HG03135 (cell line): Measurements from ENCODE around the gene EDA.
"Not testable (repeated sequence)": the region's sequence is repeated elsewhere in the genome, so short reads cannot be mapped to it uniquely, and the experiment has no call there.

ENCODE experiments used
- ATAC-seq: cut with Tn5 transposase; IDR thresholded peaks from one replicate; pipeline ENCODE4 v1.9.1; 2021; ENCODE audit warnings: mild to moderate bottlenecking, moderate library complexity; ENCODE audit not compliant: unreplicated experiment

Gene EDA

DNA sequence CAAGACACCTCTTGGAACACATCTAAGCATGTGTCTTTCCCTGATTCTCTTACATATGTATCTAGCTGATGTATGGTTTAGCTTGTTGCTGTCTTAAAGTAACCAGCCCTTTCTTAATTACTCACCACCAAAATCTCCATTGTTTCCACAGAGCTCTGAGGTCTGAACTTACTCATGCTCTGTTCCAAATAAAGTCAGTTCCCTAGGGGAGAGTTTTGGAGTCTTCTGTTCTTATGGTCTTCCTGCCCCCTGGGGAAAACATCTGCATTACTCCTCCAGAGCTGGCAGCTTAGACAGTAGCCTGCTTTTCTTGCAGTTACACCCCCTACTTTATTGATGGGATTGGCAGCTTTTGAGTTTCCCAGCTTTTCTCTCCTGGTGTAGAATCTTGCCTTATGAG is 125.8 kb downstream of the EDA start:
- ATAC-seq, result no peak

GRCh38 chrX:69746051-69746450 is 130.1 kb downstream of the EDA start:
- no peak for ATAC-seq

DNA sequence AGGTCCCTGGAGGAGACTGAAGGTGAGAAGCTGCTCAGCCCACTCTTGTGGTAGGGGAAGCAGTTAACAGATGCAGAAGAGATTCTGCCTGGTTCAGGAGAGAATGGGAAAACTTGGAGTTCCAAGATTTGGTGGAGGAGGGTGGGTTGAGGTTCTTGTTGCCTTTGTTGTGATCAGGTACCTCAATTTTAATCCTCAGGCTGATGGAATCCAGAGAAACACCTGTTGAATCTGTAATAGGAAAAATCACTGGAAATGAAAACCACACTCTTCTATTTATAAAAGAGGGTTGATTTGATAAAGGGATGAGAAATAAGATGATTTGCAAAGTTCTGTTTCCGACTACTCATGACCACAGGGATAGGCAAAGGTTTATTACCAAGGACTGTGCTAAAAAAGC is 132.1 kb downstream of the EDA start:
- no peak for ATAC-seq

DNA sequence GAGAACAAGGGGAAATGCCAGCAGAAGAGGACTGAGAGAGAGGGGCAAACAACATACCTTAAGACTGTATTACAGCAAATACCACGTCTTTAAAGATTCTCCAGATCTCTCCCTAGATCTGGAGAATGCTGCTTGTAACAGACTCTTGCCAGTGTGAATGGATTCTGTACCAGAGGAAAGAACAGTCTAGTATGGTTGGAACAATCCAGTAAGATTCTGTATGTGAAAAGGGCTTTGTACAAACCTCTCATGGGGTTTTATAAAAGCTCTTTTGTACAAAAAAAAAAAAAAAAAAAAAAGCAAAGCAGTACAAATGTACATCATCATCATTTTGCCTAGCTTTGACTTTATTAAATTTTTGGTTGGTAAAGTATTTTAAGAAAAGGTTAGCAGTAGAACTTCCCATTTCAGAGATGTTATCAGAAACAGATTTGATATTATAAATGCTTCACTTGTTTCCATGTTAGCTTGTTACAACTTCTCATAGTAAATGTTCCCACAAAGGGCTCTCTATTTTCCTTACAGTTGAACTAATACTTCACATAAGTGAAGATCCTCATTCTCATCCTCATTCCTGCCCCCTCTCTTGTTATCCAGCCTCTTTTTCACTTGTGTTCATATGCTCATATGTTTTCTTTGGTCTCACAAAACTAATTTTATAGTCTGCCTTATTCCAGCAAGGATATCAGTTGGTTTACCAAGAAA is 144.2 kb downstream of the EDA start:
- ATAC-seq, result no peak

DNA sequence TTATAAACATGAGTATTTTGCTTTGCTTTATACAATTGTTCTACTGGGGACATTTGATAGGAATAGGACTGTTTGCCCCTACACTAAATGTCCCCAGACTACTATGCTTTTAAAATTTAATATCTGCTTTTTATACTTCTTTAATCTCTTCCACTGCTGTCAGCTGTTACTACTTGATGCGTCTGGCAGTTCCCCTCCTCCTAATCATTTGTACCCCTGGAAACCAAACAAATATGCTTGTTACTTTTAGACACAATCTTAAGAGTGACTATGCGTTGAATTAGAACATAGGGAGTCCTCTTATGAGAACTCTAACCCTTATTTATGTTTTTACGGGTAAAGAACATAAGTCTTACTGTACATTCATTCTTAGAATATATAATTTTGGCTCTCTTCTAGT is 145.7 kb downstream of the EDA start:
- no peak for ATAC-seq

DNA sequence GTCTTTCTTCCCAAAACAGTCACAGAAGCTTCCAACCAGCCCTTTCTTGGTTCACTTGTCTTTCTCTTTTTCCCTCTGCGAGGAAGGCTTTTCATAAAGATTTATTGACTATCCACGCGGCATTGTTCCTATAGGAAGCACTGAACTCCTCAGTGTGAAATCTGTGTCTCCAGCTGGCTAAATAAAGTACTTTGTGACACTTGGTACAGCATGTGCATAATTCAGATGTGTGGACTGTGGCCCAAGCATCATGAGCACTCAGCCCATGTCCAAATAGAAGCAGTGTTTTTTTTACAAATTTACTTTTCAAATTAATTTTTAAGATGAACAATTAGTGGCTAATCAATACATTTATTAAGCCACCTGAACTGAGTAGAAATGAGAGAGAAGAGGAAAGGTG is 146.4 kb downstream of the EDA start:
- no peak for ATAC-seq

- no peak for ATAC-seq
Measured at GRCh38 chrX:69793260-69793935, 177.5 kb downstream of the EDA start.

GRCh38 chrX:69795702-69796101 is 179.8 kb downstream of the EDA start:
- ATAC-seq, result no peak

DNA sequence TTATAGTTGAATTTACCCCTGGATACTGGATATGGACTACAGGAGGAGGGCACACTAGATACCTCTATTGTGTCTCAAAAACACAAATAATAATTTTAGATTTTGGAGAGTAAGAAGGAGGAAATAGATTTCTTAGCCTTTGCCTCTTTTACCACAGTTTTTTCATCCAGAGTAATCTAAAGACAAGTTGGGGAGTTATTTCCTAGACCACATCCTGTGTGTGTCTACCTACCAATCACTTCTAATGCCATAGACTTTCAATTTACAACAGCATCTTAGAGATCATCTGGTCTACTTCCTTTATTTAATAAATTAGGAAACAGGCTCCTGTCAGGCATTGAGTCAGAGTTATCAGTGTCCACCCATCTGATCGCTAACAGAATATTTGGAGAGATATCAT is 191.5 kb downstream of the EDA start:
- no peak for ATAC-seq

DNA sequence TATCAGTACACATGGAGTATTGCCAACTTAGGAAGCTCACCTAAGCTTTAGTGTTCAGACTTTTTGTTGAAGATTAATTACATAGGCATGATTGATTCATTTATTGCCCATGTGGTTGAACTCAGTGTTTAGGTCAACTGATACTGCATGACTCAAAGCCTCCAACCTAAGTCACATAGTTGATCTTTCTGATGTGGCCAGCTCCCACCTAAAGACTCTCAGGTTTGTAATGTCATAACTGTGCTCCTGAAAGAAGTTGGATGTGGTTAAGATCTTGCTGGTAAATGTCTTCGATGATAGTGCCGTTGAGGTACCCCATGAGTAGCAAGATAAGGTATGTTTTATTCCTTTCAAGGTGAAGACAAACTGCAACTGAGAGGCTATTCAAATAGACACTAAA is 192.5 kb downstream of the EDA start:
- ATAC-seq, result no peak

DNA sequence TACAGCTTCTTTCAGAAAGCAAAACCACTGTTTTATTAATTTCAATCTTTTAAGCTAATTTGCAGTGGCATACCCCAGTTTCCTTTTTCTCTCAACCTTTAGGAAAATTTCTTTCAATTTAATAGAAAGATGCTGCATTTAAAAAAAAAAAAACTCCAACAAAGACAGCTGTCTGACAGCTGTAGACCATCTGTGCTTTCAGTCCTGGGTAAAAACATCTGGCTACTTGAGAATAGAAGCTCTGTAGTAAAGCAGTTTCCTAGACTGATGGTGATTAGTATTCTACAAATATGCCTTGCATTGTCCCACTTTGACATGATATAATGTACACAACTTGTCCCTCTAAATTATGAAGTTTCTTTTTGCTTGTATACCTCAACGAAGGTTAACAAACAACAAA is 197.8 kb downstream of the EDA start:
- ATAC-seq, result no peak

DNA sequence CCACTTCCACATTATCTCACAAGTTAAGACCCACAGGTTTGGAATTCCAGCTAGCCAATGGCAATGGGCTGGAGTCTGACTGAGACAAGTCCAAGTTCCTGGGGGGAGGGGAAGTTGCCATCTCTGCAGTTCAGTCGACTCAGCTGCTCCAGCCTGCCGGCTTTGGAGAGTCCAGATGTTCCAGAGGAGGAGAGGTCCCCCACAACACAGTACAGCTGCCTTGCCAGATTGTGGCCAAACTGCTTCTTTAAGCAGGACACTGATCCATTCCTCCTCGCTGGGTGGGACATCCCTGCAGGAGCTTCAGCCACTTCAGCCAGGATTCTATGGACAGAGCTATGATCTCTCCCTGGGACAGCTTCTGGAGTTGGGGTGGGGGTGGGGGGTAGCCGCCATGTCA is 199.2 kb downstream of the EDA start:
- no peak for ATAC-seq

- no peak for ATAC-seq
Measured at GRCh38 chrX:69815519-69815918, 199.6 kb downstream of the EDA start.

DNA sequence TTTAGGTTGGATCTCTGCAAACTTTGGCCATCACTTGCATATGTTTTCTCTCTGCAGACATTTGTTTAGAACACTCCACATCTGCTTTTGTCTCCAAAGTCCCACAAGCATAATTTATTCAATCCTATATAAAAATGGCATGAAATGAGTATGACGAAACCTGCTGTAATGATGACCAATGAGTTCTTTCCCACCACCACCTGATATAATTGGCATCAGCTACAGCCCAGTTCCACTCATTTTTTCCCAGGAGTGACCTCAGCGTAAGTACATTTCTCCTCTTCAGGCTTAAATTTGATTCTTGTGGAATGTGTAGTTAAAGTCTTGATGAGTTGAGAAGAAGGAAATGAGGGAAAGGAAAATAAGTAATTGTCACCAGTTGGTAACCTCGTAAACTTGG is 228.7 kb downstream of the EDA start:
- ATAC-seq, result no peak

- ATAC-seq, result not testable (repeated sequence)
Measured at GRCh38 chrX:69859999-69860398, 244.1 kb downstream of the EDA start.

DNA sequence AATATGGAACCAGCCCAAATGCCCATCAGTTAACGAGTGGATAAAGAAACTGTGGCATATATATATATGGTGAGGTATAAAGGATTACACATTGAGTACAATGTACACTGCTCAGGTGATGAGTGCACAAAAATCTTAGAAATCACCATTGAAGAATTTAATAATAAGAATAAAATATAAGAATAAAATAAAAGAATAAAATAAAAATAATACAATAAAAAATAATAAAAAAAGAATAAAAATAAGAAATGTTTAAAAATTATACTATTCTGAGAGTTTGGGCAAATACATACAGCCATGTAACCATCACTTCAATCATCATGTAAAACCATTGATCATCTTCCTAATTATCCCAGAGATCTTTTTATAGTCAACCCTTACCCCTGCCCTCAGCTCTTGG is 260.3 kb downstream of the EDA start:
- no peak for ATAC-seq

- no peak for ATAC-seq
Measured at GRCh38 chrX:69884210-69884609, 268.3 kb downstream of the EDA start.

GRCh38 chrX:69896046-69896445 is 280.1 kb downstream of the EDA start:
- no peak for ATAC-seq

GRCh38 chrX:69900491-69900890 is 284.6 kb downstream of the EDA start:
- no peak for ATAC-seq

GRCh38 chrX:69906447-69906846 is 290.5 kb downstream of the EDA start:
- ATAC-seq, result no peak

GRCh38 chrX:69914781-69915180 is 298.9 kb downstream of the EDA start:
- no peak for ATAC-seq

DNA sequence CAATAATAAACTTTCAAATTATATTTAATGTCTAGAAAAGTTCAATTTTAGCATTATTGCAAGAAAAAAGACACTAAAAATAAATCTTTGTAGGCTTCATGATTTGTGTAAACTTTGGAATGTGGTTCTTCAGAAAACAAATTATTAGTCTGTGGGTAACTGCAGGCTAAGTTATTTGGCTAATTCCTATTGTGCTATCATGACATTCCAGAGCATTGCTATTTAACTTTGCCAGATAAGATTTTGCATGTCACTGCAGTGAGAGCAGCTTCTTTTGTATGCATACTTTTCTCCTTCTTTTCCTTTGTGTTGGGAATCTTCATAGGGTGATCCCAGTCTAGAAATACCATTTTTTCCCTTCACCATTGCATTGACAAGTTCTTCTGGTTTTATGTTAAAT is 303.8 kb downstream of the EDA start:
- ATAC-seq, result no peak

GRCh38 chrX:69932323-69932722 is 316.4 kb downstream of the EDA start:
- ATAC-seq, result no peak
